H9 (cell line): Measurements from ENCODE around the gene S100A3. TPM values are rescaled to one million over a fixed set of nuclear protein-coding genes. Genes with fewer than 3 reads are reported as not detected.
"Not testable (repeated sequence)": the region's sequence is repeated elsewhere in the genome, so short reads cannot be mapped to it uniquely, and the experiment has no call there.

Experiments used
- DNase-seq: peaks from one replicate; pipeline ENCODE4 v3.0.0-alpha.2; 2017
- H2AFZ ChIP-seq: one replicate; pipeline ENCODE4 v1.6.1; 2013; ENCODE audit warnings: mild to moderate bottlenecking, low read length, control low read depth, moderate library complexity
- H2AK5ac ChIP-seq: 2 replicates; pipeline ENCODE4 v1.6.1; 2013; ENCODE audit warnings: low read length, control low read depth, mixed read lengths; ENCODE audit not compliant: insufficient read length
- H2BK120ac ChIP-seq: one replicate; pipeline ENCODE4 v1.6.1; 2013; ENCODE audit warnings: low read depth, mild to moderate bottlenecking, low read length, control low read depth, inconsistent platforms; ENCODE audit not compliant: poor library complexity, severe bottlenecking
- H2BK12ac ChIP-seq: 2 replicates; pipeline ENCODE4 v1.6.1; 2013; ENCODE audit warnings: low read length, control low read depth, mixed read lengths, low read depth; ENCODE audit not compliant: insufficient read length
- H2BK15ac ChIP-seq: 2 replicates; pipeline ENCODE4 v1.6.1; 2013; ENCODE audit warnings: low read depth, low read length, control low read depth
- H2BK20ac ChIP-seq: one replicate; pipeline ENCODE4 v1.6.1; 2013; ENCODE audit warnings: low read depth, mild to moderate bottlenecking, low read length, control low read depth, inconsistent platforms; ENCODE audit not compliant: poor library complexity, severe bottlenecking
- H2BK5ac ChIP-seq: 2 replicates; pipeline ENCODE4 v1.6.1; 2013; ENCODE audit warnings: low read length, control low read depth, mixed read lengths; ENCODE audit not compliant: insufficient read length
- H3K14ac ChIP-seq: 2 replicates; pipeline ENCODE4 v1.6.1; 2013; ENCODE audit warnings: low read length, control low read depth; ENCODE audit not compliant: insufficient read depth
- H3K18ac ChIP-seq: 2 replicates; pipeline ENCODE4 v1.6.1; 2013; ENCODE audit warnings: low read depth, mild to moderate bottlenecking, mixed read lengths, low read length, control low read depth; ENCODE audit not compliant: insufficient read length
- H3K23ac ChIP-seq: 2 replicates; pipeline ENCODE4 v1.6.1; 2013; ENCODE audit warnings: low read length, control low read depth, mixed read lengths, low read depth; ENCODE audit not compliant: insufficient read length
- H3K23me2 ChIP-seq: 2 replicates; pipeline ENCODE4 v1.6.1; 2013; ENCODE audit warnings: low read depth, mild to moderate bottlenecking, mixed read lengths, low read length, control low read depth; ENCODE audit not compliant: insufficient read length, poor library complexity, severe bottlenecking
- H3K27ac ChIP-seq: 2 replicates; pipeline ENCODE4 v1.5.1; 2013; ENCODE audit warnings: low read length, control low read depth, mixed read lengths, low read depth; ENCODE audit not compliant: insufficient read length
- H3K27me3 ChIP-seq: 2 replicates; pipeline ENCODE4 v1.6.1; 2013; ENCODE audit warnings: low read length, control low read depth, inconsistent platforms; ENCODE audit not compliant: insufficient read depth
- H3K4ac ChIP-seq: 2 replicates; pipeline ENCODE4 v1.6.1; 2013; ENCODE audit warnings: low read depth, mild to moderate bottlenecking, control low read depth, inconsistent platforms, low read length, moderate library complexity
- H3K4me1 ChIP-seq: 2 replicates; pipeline ENCODE4 v1.6.1; 2013; ENCODE audit warnings: low read length, control low read depth, inconsistent platforms; ENCODE audit not compliant: insufficient read depth
- H3K4me2 ChIP-seq: 2 replicates; pipeline ENCODE4 v1.6.1; 2013; ENCODE audit warnings: low read length, control low read depth, mixed read lengths; ENCODE audit not compliant: insufficient read length, insufficient read depth
- H3K56ac ChIP-seq: 2 replicates; pipeline ENCODE4 v1.6.1; 2013; ENCODE audit warnings: low read depth, mild to moderate bottlenecking, mixed read lengths, low read length, control low read depth; ENCODE audit not compliant: insufficient read length
- H3K79me1 ChIP-seq: 2 replicates; pipeline ENCODE4 v1.6.1; 2013; ENCODE audit warnings: low read depth, mild to moderate bottlenecking, moderate library complexity, low read length, control low read depth, inconsistent platforms; ENCODE audit not compliant: insufficient read depth, poor library complexity, severe bottlenecking
- H3K79me2 ChIP-seq: 2 replicates; pipeline ENCODE4 v1.6.1; 2013; ENCODE audit warnings: low read length, control low read depth, inconsistent platforms; ENCODE audit not compliant: insufficient read depth
- H3K9ac ChIP-seq: 2 replicates; pipeline ENCODE4 v1.6.1; 2013; ENCODE audit warnings: low read length, control low read depth, mixed read lengths; ENCODE audit not compliant: insufficient read length; ENCODE audit errors: extremely low read depth
- H3K9me3 ChIP-seq: one replicate; pipeline ENCODE4 v1.6.1; 2013; ENCODE audit warnings: low read depth, low read length, inconsistent platforms; ENCODE audit not compliant: control insufficient read depth
- H3T11ph ChIP-seq: one replicate; pipeline ENCODE4 v1.6.1; 2013; ENCODE audit warnings: mild to moderate bottlenecking, low read length, control low read depth, inconsistent platforms
- H4K20me1 ChIP-seq: one replicate; pipeline ENCODE4 v1.6.1; 2013; ENCODE audit not compliant: control insufficient read depth, insufficient read length, insufficient read depth
- H4K5ac ChIP-seq: 2 replicates; pipeline ENCODE4 v1.6.1; 2013; ENCODE audit warnings: low read depth, mild to moderate bottlenecking, mixed read lengths, low read length, control low read depth; ENCODE audit not compliant: insufficient read length
- H4K8ac ChIP-seq: replicated peaks from 2 replicates; pipeline ENCODE4 v1.6.1; 2013; ENCODE audit warnings: low read length, control low read depth, mixed read lengths, low read depth; ENCODE audit not compliant: insufficient read length
- H4K91ac ChIP-seq: 2 replicates; pipeline ENCODE4 v1.6.1; 2013; ENCODE audit warnings: low read depth, mild to moderate bottlenecking, moderate library complexity, mixed read lengths, low read length, control low read depth; ENCODE audit not compliant: insufficient read length
- H3K27ac Mint-ChIP-seq, 3 experiments: 2 replicates in 2 of 3; 3 replicates in 1 of 3; pipeline ENCODE4 v1.8.0; 2020 to 2021; ENCODE audit warnings: mixed read lengths in 3 of 3, mild to moderate bottlenecking in 1 of 3, moderate library complexity in 1 of 3
- H3K27me3 Mint-ChIP-seq: 2 replicates; pipeline ENCODE4 v1.8.0; 2021; ENCODE audit warnings: low read depth, mild to moderate bottlenecking, moderate library complexity, mixed read lengths
- H3K36me3 Mint-ChIP-seq, 3 experiments: 2 replicates in 2 of 3; 3 replicates in 1 of 3; pipeline ENCODE4 v1.8.0; 2020 to 2021; ENCODE audit warnings: low read depth in 3 of 3, mixed read lengths in 3 of 3; ENCODE audit not compliant: insufficient read depth in 1 of 3
- H3K4me1 Mint-ChIP-seq, 2 experiments: 2 replicates each; pipeline ENCODE4 v1.8.0; 2020; ENCODE audit warnings: mixed read lengths in 2 of 2
- H3K4me3 Mint-ChIP-seq, 2 experiments: 2 replicates in 1 of 2; 3 replicates in 1 of 2; pipeline ENCODE4 v1.8.0; 2020 to 2021; ENCODE audit warnings: mild to moderate bottlenecking in 2 of 2, mixed read lengths in 2 of 2, moderate library complexity in 1 of 2
- H3K9me3 Mint-ChIP-seq, 2 experiments: 2 replicates in 1 of 2; 3 replicates in 1 of 2; pipeline ENCODE4 v1.8.0; 2020; ENCODE audit warnings: mild to moderate bottlenecking in 2 of 2, mixed read lengths in 2 of 2, moderate library complexity in 1 of 2
- WGBS: extraction: QIAGEN DNeasy Blood & Tissue Kit; methylation state at CpG from one replicate; pipeline ENCODE4 v1.1.7; 2013; ENCODE audit warnings: missing lambda C conversion rate, low lambda C conversion rate, mixed read lengths; ENCODE audit not compliant: insufficient read length; ENCODE audit errors: extremely low coverage; 5-methylcytosine and 5-hydroxymethylcytosine counted together
- total RNA-seq: library from RNA; stranded (reverse); gene quantifications from 2 replicates; pipeline ENCODE4 v1.2.1, GENCODE V29; 2021

The S100A3 gene
- total RNA-seq, 1 experiment from 2014 or later, result not detected

DNA sequence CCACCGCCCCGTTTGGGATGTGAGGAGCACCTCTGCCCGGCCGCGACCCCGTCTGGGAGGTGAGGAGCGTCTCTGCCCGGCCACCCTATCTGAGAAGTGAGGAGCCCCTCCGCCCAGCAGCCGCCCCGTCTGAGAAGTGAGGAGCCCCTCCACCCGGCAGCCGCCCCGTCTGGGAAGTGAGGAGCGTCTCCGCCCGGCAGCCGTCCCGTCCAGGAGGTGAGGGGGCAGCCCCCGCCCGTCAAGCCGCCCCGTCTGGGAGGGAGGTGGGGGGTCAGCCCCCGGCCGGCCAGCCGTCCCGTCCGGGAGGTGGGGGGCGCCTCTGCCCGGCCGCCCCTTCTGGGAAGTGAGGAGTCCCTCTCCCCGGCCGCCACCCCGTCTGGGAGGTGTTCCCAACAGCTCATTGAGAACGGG, 26.0 kb upstream of the S100A3 start:
- H2AK5ac ChIP-seq, H2AFZ ChIP-seq, H2BK12ac ChIP-seq, H2BK15ac ChIP-seq, H3K4me2 ChIP-seq, H2BK120ac ChIP-seq, H3T11ph ChIP-seq, H3K27ac ChIP-seq, H3K27ac Mint-ChIP-seq, H3K27me3 ChIP-seq, H3K4ac ChIP-seq, H3K4me1 ChIP-seq, H3K14ac ChIP-seq, H2BK5ac ChIP-seq, H4K8ac ChIP-seq, H3K23me2 ChIP-seq, H4K20me1 ChIP-seq, H4K5ac ChIP-seq, H3K18ac ChIP-seq, H3K79me2 ChIP-seq, H3K4me3 Mint-ChIP-seq, H3K9me3 ChIP-seq, H2BK20ac ChIP-seq, H3K56ac ChIP-seq, H3K36me3 Mint-ChIP-seq, H3K27me3 Mint-ChIP-seq, H3K9ac ChIP-seq, H3K79me1 ChIP-seq, H4K91ac ChIP-seq, H3K23ac ChIP-seq, DNase-seq: not testable (repeated sequence)
- peaks cover 17 to 22% of the 10 kb centered on the region in 2 experiments for H3K4me1 Mint-ChIP-seq
- H3K9me3 Mint-ChIP-seq, result peaks cover 12 to 15% of the 10 kb centered on the region in 2 experiments; a peak in 4 of 5 replicates
- WGBS, result no CpG with 5 or more reads among the region's 35 CpGs
